GM12872 (cell line): ENCODE data around the gene GOSR2.

Source experiments
- TF ChIP-seq, protein P1 (sequence below): IDR thresholded peaks from 3 replicates; pipeline ENCODE4 v1.5.1; 2011; ENCODE audit warnings: low read depth, mild to moderate bottlenecking, low read length, moderate library complexity; ENCODE audit not compliant: insufficient read depth

The GOSR2 gene

DNA sequence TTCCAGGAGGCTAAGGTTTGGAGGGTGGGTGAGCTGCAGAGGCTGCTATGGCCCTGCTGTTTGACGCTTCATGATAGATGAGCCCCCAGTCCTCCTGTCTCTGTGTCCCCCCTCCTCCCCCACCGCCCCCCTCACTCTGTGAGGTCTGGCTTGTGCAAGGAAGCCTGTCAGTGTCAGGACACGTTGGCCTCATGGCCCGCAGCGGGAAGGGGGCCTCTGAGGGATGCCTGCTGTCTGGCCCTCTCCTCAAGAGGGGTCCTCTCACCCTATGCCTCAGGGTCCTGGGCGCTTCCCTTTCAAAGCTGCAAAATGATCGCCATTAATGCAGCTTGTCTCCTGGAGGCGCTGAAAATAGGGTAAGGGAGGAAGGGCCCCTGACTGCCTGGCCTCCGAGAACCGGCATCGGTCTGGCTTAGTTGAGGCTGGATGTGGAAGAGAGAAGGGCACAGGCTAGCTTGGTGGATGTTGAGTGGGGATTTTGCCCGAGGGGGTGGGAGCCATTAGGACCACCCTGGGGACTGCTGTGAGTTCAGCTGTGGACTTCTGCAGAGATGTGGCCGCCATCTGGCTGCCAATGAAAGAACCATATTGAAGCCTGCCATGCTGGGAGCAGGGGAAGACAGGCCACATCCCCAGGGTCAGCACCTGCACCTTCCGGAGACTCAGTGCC is 14.8 kb upstream of the GOSR2 start:
- TF ChIP-seq, protein P1, sequence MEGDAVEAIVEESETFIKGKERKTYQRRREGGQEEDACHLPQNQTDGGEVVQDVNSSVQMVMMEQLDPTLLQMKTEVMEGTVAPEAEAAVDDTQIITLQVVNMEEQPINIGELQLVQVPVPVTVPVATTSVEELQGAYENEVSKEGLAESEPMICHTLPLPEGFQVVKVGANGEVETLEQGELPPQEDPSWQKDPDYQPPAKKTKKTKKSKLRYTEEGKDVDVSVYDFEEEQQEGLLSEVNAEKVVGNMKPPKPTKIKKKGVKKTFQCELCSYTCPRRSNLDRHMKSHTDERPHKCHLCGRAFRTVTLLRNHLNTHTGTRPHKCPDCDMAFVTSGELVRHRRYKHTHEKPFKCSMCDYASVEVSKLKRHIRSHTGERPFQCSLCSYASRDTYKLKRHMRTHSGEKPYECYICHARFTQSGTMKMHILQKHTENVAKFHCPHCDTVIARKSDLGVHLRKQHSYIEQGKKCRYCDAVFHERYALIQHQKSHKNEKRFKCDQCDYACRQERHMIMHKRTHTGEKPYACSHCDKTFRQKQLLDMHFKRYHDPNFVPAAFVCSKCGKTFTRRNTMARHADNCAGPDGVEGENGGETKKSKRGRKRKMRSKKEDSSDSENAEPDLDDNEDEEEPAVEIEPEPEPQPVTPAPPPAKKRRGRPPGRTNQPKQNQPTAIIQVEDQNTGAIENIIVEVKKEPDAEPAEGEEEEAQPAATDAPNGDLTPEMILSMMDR, result no peak

DNA sequence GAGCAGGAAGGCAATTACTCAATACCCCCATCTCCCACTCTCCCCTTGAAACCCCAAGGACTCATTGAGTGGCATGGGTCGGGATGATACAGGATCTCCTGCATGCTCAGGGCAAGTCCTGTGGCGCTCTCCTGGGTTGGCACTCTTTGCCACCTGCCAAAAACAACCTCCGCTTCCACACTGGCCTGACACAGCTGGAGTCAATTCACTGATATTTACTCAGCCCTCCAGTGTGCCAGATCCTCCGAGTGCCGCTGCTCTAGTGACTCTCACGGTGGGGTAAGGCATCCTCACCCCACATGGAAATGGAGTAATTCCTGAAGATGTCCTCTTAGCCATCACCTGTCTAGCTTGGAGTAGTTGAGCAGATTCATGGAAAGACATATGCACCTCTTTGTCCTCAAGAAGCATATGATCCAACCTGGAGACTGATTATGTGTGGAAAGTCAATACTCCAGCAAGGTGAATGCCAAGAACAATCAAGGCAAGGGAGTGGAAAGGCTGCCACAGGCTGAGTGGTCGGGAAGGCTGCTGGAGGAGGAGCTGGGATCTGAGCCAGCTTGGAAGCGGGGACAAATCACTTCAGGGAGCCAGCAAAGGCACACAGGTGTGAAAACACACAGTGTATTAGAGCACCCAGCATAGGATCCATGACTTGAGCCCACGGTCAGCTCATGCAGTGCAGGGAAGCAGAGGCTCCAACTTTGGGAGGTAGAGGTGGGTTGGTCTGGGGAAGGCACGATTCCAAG is 12.6 kb upstream of the GOSR2 start:
- TF ChIP-seq, protein P1, result no peak

DNA sequence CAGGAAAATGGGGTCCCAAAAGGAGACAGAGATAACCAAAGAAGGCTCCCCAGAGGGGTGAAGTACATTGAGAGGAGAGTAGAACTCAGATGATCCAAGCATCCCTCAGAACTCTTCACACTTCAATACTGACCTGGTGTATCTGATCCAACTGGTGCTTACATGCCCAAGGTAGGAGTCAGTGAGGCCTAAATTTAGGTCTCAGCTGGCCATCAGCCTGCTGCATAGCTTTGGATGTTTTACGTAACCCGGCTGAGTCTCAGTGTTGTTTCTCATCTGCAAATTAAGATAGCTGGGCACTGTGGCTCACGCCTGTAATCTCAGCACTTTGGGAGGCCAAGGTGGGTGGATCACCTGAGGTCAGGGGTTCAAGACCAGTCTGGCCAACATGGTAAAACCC is 11.6 kb upstream of the GOSR2 start:
- TF ChIP-seq, protein P1, result no peak

DNA sequence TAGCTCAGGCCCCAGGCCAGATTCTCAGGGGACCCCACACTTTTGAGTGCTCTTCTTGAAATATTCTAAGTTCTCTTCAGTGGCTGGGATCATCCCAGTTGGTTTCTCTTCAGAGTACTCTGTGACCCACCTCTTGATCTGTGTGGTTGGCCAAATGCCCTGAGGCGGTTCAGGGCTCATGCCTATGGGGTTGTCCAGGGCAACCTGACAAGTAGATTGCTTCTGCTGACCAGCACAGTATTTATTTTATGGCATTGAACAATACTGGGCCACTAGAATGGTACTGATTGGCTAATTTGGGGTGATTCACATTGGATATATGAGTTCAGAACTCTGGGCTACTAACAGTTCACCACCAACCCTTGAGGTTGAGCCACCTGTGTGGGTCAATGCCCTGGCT is 7.4 kb upstream of the GOSR2 start:
- TF ChIP-seq, protein P1, result no peak

DNA sequence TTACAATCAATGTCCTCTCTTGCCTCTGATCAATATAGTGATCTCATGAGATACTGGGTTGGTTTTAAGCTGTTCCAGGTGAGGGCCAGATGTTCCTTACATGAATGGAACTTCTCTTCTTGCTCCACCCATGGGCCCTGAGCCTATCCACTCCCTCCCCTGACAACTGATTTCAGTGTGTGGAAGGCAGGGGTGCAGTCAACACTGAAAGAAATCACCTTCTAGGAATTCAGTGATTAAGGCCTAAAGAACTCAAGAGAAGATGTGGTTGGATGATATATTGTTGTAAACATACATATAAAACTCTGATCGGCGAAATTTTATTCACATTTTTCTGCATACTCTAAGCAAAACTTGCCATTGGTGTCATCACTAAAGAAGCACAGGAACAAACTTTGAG is 6.7 kb upstream of the GOSR2 start:
- TF ChIP-seq, protein P1, result no peak

DNA sequence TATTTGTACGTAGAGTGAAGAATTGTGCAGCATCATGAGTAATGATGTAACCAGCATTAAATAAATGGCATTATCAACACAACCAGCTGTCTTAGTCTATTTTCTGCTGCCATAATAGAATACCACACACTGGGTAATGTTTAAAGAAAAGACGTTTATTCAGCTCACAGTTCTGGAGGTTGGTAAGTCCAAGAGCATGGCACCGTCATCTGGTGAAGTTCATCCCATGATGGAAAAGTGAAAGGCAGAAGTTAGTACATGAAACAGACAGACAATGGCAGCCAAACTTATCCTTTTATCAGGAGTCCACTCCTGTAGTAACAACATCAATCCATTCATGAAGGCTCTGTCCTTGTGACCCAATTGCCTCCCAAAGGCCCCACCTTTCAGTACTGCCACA is 6.3 kb upstream of the GOSR2 start:
- TF ChIP-seq, protein P1, result no peak

DNA sequence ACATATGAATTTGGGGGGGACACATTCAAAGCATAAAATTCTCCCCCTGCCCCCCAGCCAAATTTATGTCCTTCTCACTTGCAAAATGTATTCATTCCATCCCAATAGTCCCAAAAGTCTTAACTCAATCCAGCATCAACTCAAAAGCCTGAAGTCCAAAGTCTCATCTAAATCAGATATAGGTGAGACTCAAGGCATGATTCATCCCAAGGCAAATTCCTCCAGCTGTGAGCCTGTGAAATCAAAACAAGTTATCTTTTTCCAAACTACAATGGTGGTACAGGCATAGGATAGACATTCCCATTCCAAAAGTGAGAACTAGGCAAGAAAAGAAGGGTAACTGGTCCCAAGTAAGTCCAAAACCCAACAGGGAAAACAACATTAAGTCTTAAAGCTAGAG is 5.9 kb upstream of the GOSR2 start:
- TF ChIP-seq, protein P1, result no peak
